ENCODE data around the gene ZNF804A.

ZNF804A gene

DNA sequence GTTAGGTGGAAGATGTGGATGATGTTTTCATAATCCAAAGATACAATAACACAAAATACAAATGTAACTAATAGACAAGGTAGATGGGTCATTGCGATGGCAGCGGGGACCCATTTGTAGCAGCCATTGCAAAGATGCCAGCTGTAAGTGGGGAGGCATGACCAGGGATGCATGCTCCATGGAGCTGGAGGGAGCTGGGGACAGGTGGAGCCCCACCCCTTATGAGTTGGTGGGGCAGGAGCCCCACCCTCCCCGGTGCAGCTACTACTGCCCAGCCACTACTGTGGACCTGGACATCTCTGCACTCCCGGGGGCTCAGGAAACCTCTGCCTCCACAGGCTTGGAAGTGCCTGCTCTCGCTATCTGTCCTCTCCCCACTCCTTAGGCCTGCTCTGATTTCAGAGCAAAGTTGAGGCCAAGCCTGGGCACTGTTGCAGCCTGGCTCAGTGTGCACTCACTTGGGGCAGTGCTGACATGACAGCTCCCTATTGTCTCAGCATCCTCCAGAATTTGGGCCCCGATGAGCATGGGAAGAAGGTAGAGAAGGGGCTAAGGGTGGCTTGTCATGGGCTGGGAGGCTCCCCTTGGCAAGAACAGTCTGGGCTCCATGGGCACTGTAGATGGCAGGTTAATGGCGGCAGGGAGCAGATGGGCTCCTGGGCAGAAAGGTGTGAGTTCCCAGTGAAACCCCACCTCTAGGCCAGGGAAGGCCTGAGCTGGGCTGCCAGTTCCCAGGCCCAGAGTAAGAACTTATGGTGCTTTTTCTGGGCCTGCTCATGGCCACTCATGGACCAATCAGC lies 81.1 kb downstream of the ZNF804A start:
- Histone ChIP-seq H3K27me3 (ENCODE audit: low read depth, low read length) (no peaks in the 10 kb centered on the region), H3K9me3 (ENCODE audit: control insufficient read depth in 1 of 2, low read length in 2 of 2) (no peaks in the 10 kb centered on the region), H3K4me1 (ENCODE audit: control insufficient read depth in 1 of 2, insufficient read depth in 2 of 2, low read length in 2 of 2) (no peaks in the 10 kb centered on the region), H3K36me3 (ENCODE audit: control insufficient read depth in 1 of 2, insufficient read depth in 2 of 2, low read length in 2 of 2) (no peaks in the 10 kb centered on the region), H3K4me3 (ENCODE audit: low read depth in 1 of 2, low read length in 2 of 2) (no peak overlapping the region), H3K27ac (ENCODE audit: low read length) (no peak overlapping the region)

DNA sequence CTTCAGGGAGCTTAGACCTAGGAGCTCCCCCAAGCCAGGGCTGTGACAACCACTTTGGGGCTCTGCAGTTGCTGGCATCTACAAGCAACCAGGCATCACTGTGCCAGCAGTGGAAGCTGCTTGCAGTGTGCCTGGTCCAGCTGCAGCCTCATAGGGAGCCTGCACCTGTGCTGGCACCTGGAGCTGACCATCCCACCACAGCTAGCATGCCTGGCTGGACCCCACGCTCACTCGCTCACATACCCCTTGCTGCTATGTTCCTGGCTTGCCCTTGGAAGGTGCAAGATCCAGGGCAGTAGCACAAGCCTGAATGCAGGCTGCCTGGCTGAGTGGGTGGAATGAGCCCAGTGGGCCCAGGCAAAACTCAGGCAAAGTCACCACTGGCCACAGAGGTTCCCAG lies 82.5 kb downstream of the ZNF804A start:
- H3K9me3 ChIP-seq (ENCODE audit: control insufficient read depth in 1 of 2, low read length in 2 of 2): no peaks in the 10 kb centered on the region
- no peaks in the 10 kb centered on the region for H3K36me3 ChIP-seq (ENCODE audit: control insufficient read depth in 1 of 2, insufficient read depth in 2 of 2, low read length in 2 of 2)
- no peak overlapping the region for H3K27ac ChIP-seq (ENCODE audit: low read length)
- no peaks in the 10 kb centered on the region for H3K4me1 ChIP-seq (ENCODE audit: control insufficient read depth in 1 of 2, insufficient read depth in 2 of 2, low read length in 2 of 2)
- no peaks in the 10 kb centered on the region for H3K27me3 ChIP-seq (ENCODE audit: low read depth, low read length)
- no peak overlapping the region for H3K4me3 ChIP-seq (ENCODE audit: low read depth in 1 of 2, low read length in 2 of 2)

DNA sequence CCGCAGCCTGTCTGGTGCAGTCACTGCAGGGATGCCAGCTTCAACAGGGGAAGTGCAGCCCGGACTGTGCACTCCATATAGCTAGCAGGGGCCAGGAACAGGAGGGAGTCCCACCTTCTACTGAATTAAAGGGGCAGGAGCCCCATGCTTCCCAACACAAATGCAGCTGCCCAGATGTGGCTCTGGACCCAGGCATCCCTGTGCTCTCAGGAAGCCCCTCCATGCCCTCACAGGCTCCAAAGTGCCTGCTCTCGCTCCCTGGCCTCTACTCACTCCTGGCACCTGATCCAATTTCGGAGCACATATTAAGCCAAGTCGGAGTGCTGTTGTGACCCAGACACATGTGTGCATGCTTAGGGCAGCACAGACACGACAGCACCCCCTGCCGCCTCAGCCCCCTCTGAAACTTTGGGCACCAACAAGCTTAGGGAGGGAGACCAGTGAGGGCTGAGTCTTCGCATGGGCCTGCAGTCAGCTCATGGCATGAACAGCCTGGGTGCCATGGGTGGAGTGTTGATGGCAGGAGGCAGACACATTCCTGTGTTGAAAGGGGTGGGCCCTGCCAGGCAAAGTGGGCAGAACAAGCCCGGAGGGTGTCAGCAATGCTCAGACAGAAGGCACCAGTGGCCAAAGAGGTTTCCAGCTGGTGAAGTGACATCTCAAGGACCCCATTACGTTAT lies 83.5 kb downstream of the ZNF804A start:
- Histone ChIP-seq H3K9me3 (ENCODE audit: control insufficient read depth in 1 of 2, low read length in 2 of 2) (no peaks in the 10 kb centered on the region), H3K4me3 (ENCODE audit: low read depth in 1 of 2, low read length in 2 of 2) (no peak overlapping the region), H3K27me3 (ENCODE audit: low read depth, low read length) (no peaks in the 10 kb centered on the region), H3K27ac (ENCODE audit: low read length) (no peak overlapping the region), H3K4me1 (ENCODE audit: control insufficient read depth in 1 of 2, insufficient read depth in 2 of 2, low read length in 2 of 2) (no peaks in the 10 kb centered on the region), H3K36me3 (ENCODE audit: control insufficient read depth in 1 of 2, insufficient read depth in 2 of 2, low read length in 2 of 2) (no peaks in the 10 kb centered on the region)

DNA sequence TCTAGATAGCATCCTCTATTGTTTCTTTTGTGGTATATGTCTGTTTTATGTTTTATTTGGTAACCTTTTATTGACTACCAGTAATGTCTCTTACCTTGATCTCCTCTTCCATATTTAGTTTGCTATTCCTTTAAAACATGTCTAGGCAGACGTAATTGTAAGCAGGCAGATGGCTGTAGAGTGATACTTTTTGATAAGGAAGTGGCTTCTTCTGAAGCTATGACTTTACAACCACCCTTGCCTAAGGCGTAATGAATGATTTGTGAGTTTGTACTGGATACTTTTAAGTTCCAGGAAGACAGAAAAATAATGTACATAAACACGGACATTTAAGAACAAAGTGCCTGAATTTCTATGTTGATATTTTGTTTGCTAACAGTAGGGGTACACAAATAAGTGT lies 85.6 kb downstream of the ZNF804A start:
- H3K4me3 ChIP-seq (ENCODE audit: low read depth in 1 of 2, low read length in 2 of 2): no peak overlapping the region
- H3K4me1 ChIP-seq (ENCODE audit: control insufficient read depth in 1 of 2, insufficient read depth in 2 of 2, low read length in 2 of 2): no peaks in the 10 kb centered on the region
- H3K9me3 ChIP-seq (ENCODE audit: control insufficient read depth in 1 of 2, low read length in 2 of 2): no peaks in the 10 kb centered on the region
- no peaks in the 10 kb centered on the region for H3K36me3 ChIP-seq (ENCODE audit: control insufficient read depth in 1 of 2, insufficient read depth in 2 of 2, low read length in 2 of 2)
- no peaks in the 10 kb centered on the region for H3K27me3 ChIP-seq (ENCODE audit: low read depth, low read length)
- no peak overlapping the region for H3K27ac ChIP-seq (ENCODE audit: low read length)

DNA sequence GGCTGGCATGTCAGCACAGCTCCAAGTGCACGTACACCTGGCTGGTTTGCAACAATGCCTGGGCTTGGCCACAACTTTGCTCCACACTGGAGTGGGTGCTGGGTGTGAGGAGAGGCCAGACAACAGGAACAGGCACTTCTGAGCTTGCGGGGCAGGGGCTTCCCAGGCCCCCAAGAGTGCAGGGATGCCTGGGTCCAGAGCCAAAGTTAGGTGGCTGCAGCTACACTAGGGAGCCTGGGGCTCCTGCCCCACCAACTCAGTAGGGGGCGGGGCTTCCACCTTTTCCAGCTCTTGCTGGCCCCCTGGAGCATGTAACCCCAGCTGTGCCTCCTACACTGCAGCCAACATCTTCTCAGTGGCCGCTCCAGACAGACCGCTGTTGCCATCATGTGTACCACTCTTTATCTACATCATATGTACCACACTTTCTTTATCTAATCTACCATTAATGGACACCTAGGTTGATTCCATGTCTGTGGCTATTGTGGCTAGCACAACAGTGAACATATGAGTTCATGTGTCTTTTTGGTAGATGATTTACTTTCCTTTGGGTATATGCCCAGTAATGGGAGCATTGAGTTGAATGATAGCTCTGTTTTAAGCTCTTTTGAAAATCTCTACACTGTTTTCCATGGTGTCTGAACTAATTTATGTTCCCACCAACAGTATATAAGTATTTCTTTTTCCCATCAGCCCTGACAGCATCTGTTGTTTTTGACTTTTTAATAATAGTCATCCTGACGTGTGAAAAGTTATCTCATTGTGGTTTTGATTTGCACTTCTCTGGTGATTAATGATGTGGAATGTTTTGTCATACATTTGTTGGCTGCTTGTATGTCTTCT lies 87.9 kb downstream of the ZNF804A start:
- H3K4me1 ChIP-seq (ENCODE audit: control insufficient read depth in 1 of 2, insufficient read depth in 2 of 2, low read length in 2 of 2): no peaks in the 10 kb centered on the region
- no peak overlapping the region for H3K27ac ChIP-seq (ENCODE audit: low read length)
- no peak overlapping the region for H3K4me3 ChIP-seq (ENCODE audit: low read depth in 1 of 2, low read length in 2 of 2)
- no peaks in the 10 kb centered on the region for H3K9me3 ChIP-seq (ENCODE audit: control insufficient read depth in 1 of 2, low read length in 2 of 2)
- H3K36me3 ChIP-seq (ENCODE audit: control insufficient read depth in 1 of 2, insufficient read depth in 2 of 2, low read length in 2 of 2): no peaks in the 10 kb centered on the region
- H3K27me3 ChIP-seq (ENCODE audit: low read depth, low read length): no peaks in the 10 kb centered on the region

DNA sequence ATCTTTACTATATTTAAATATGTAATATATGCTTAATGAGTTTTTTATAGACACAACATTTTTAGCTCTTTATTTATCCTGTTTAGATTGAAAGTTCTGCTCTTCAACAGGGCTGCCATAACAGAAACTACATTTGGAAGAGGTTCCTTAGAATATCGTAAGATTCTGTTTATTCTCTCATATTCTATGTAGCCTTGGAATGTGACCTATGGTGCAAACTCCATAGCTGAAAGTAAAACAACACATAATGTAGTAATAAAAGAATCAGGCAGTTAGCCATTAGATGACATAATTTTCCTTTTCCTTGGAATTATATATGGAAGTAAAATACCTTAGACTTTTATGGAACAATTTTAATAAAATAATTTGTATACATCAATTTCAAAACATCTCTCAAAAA lies 91.3 kb downstream of the ZNF804A start:
- Histone ChIP-seq H3K4me1 (ENCODE audit: control insufficient read depth in 1 of 2, insufficient read depth in 2 of 2, low read length in 2 of 2) (no peaks in the 10 kb centered on the region), H3K27me3 (ENCODE audit: low read depth, low read length) (no peaks in the 10 kb centered on the region), H3K36me3 (ENCODE audit: control insufficient read depth in 1 of 2, insufficient read depth in 2 of 2, low read length in 2 of 2) (no peaks in the 10 kb centered on the region), H3K9me3 (ENCODE audit: control insufficient read depth in 1 of 2, low read length in 2 of 2) (no peaks in the 10 kb centered on the region), H3K4me3 (ENCODE audit: low read depth in 1 of 2, low read length in 2 of 2) (no peak overlapping the region), H3K27ac (ENCODE audit: low read length) (no peak overlapping the region)

DNA sequence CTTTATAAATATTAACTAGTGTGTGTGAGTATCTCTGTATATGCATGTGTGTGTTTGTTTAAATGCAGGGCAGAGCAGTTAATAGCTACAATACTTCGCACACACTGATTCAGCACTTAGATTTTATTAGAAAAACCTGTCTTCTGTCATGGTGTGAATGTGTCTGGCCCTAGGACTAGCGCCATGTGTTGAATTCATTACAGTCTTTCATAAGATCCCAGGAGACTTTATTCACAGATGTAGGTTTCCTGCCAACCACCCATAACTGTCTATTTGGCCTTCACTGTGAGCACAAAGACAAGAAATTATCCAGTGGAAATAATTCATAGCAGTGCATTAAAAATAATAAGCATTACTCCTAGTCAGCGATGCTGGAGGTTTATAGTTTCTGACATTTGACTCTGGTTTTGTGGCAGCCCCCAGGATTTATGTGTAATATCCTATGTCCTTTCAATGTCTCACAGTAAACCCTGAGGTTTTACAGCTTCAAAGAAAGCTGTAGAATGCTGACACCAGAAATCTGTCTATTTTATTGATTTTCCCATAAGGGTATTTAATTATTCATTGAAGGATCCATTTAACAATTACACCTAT lies 93.9 kb downstream of the ZNF804A start:
- H3K36me3 ChIP-seq (ENCODE audit: control insufficient read depth in 1 of 2, insufficient read depth in 2 of 2, low read length in 2 of 2): no peaks in the 10 kb centered on the region
- H3K4me3 ChIP-seq (ENCODE audit: low read depth in 1 of 2, low read length in 2 of 2): no peak overlapping the region
- no peaks in the 10 kb centered on the region for H3K4me1 ChIP-seq (ENCODE audit: control insufficient read depth in 1 of 2, insufficient read depth in 2 of 2, low read length in 2 of 2)
- H3K27me3 ChIP-seq (ENCODE audit: low read depth, low read length): no peaks in the 10 kb centered on the region
- no peak overlapping the region for H3K27ac ChIP-seq (ENCODE audit: low read length)
- H3K9me3 ChIP-seq (ENCODE audit: control insufficient read depth in 1 of 2, low read length in 2 of 2): no peaks in the 10 kb centered on the region

DNA sequence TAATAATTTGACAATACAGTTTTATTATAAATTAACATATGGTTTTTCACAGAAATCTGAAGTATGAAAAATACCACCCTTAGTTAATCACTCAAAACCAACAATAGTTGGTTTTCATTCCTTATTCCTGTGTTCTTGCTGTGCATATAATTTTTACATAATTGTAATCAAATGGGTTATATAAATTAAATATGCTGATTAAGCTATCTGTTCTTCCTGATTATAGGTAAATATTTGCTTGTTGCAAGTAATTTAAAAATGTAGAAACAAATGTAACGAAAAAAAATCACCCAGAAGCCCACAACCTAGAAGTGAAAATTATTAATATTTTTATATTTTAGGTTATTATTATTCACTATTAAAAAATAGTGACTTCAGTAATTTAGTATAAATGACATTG lies 98.3 kb downstream of the ZNF804A start:
- Histone ChIP-seq H3K27ac (ENCODE audit: low read length) (no peak overlapping the region), H3K4me1 (ENCODE audit: control insufficient read depth in 1 of 2, insufficient read depth in 2 of 2, low read length in 2 of 2) (no peaks in the 10 kb centered on the region), H3K27me3 (ENCODE audit: low read depth, low read length) (no peaks in the 10 kb centered on the region), H3K36me3 (ENCODE audit: control insufficient read depth in 1 of 2, insufficient read depth in 2 of 2, low read length in 2 of 2) (no peaks in the 10 kb centered on the region), H3K4me3 (ENCODE audit: low read depth in 1 of 2, low read length in 2 of 2) (no peak overlapping the region), H3K9me3 (ENCODE audit: control insufficient read depth in 1 of 2, low read length in 2 of 2) (no peaks in the 10 kb centered on the region)

DNA sequence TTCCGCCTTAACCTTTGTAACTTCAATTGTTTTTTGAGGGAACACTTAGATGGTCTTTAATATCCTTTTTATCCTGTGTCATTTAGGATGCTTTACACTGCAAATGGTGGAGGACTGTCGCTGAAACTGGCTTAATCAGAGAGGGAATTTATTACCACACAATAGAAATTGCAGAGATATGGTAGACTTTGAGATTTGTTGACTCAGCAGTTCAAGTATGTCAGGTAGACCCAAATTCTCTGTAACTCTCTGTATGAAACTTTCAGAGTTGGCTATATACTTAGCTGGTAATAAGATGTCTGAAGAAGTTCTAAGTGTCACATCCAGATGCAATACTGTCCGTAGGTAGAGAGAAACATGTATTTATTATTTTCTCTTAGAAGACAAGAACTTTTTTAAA lies 100.1 kb downstream of the ZNF804A start:
- H3K27ac ChIP-seq (ENCODE audit: low read length): no peak overlapping the region

DNA sequence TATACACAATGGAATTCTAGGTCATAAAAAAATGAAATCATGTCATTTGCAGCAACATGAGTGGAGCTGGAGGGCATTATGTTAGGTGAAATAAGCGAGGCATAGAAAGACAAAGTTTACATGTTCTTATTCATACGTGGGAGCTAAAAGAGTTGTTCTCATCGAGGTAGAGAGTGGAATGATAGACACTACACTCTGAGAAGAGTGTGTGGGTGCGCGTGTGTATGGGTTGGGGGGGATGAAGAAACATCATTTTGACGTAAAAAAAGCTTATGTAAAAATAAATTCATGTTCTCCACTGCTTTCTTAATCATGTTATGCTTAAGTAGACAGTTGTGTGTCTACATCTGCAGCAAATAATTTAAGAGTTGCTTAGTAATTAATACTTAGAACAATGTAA lies 123.6 kb downstream of the ZNF804A start:
- Histone ChIP-seq H3K9me3 (ENCODE audit: control insufficient read depth in 1 of 2, low read length in 2 of 2) (peaks cover 0 to 2% of the 10 kb centered on the region in 2 donors), H3K36me3 (ENCODE audit: control insufficient read depth in 1 of 2, insufficient read depth in 2 of 2, low read length in 2 of 2) (no peaks in the 10 kb centered on the region), H3K4me1 (ENCODE audit: control insufficient read depth in 1 of 2, insufficient read depth in 2 of 2, low read length in 2 of 2) (no peaks in the 10 kb centered on the region), H3K27me3 (ENCODE audit: low read depth, low read length) (no peaks in the 10 kb centered on the region), H3K4me3 (ENCODE audit: low read depth in 1 of 2, low read length in 2 of 2) (no peak overlapping the region), H3K27ac (ENCODE audit: low read length) (no peak overlapping the region)

More for the DNA sequence above, 100.1 kb downstream of the ZNF804A start:
- Histone ChIP-seq H3K36me3 (ENCODE audit: control insufficient read depth in 1 of 2, insufficient read depth in 2 of 2, low read length in 2 of 2) (no peaks in the 10 kb centered on the region), H3K4me3 (ENCODE audit: low read depth in 1 of 2, low read length in 2 of 2) (no peak overlapping the region), H3K4me1 (ENCODE audit: control insufficient read depth in 1 of 2, insufficient read depth in 2 of 2, low read length in 2 of 2) (no peaks in the 10 kb centered on the region), H3K9me3 (ENCODE audit: control insufficient read depth in 1 of 2, low read length in 2 of 2) (no peaks in the 10 kb centered on the region), H3K27me3 (ENCODE audit: low read depth, low read length) (no peaks in the 10 kb centered on the region)

DNA sequence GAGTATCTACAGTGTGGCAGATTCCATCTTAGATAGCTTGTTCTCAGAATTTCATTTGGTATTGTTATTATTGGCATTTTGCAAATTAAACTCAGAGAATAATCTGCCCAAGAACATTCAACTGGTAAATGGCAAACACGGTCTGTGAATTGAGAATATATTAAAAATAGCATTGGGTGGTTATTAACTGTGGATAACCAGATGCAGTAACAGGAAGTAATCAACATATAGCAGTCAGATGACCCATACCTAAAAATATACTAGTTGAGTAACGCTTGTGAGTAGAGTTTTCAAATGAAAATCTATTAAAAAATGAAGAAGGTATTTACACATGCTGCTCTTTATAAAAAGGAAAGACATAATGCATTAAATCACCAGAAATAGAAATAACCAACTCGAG lies 129.5 kb downstream of the ZNF804A start:
- no peaks in the 10 kb centered on the region for H3K27me3 ChIP-seq (ENCODE audit: low read depth, low read length)
- H3K4me3 ChIP-seq (ENCODE audit: low read depth in 1 of 2, low read length in 2 of 2): no peak overlapping the region
- H3K27ac ChIP-seq (ENCODE audit: low read length): no peak overlapping the region
- H3K36me3 ChIP-seq (ENCODE audit: control insufficient read depth in 1 of 2, insufficient read depth in 2 of 2, low read length in 2 of 2): no peaks in the 10 kb centered on the region
- no peaks in the 10 kb centered on the region for H3K9me3 ChIP-seq (ENCODE audit: control insufficient read depth in 1 of 2, low read length in 2 of 2)
- no peaks in the 10 kb centered on the region for H3K4me1 ChIP-seq (ENCODE audit: control insufficient read depth in 1 of 2, insufficient read depth in 2 of 2, low read length in 2 of 2)

Data from muscle layer of duodenum (tissue), 2 donors.